Activated naive CD4-positive, alpha-beta T cell treated with anti-CD3 and anti-CD28 coated beads, Interleukin-2, amount 50 U/mL, for 24 hours (primary cell): Measurements from ENCODE around the gene LIX1L.

Experiments used
- H3K27ac Mint-ChIP-seq: one replicate; pipeline ENCODE4 v1.8.0; 2021; ENCODE audit warnings: mild to moderate bottlenecking, mixed read lengths
- H3K27me3 Mint-ChIP-seq: one replicate; pipeline ENCODE4 v1.8.0; 2021; ENCODE audit warnings: mixed read lengths
- H3K36me3 Mint-ChIP-seq: one replicate; pipeline ENCODE4 v1.8.0; 2021; ENCODE audit warnings: mixed read lengths
- H3K4me1 Mint-ChIP-seq: one replicate; pipeline ENCODE4 v1.8.0; 2021; ENCODE audit warnings: mixed read lengths
- H3K4me3 Mint-ChIP-seq: one replicate; pipeline ENCODE4 v1.8.0; 2021; ENCODE audit warnings: mild to moderate bottlenecking, mixed read lengths
- H3K9me3 Mint-ChIP-seq: one replicate; pipeline ENCODE4 v1.8.0; 2021; ENCODE audit warnings: mixed read lengths

LIX1L gene

GRCh38 chr1:145885738-145886287, 72.0 kb downstream of the LIX1L start, which contains the start of gene ANKRD35:
ANKRD35 (minus strand) TSS chr1:145885866; CDS start chr1:145885758, 108 bp downstream.
- Mint-ChIP-seq H3K4me1 (peaks cover 13% of the 10 kb centered on the region), H3K9me3 (no peaks in the 10 kb centered on the region), H3K4me3 (peak within 1 kb of the TSS; percentile 80), H3K27ac (no peak within 1 kb of the TSS), H3K27me3 (peaks cover 13% of the 10 kb centered on the region), H3K36me3 (no peaks in the 10 kb centered on the region)

GRCh38 chr1:145884675-145885074, 73.1 kb downstream of the LIX1L start:
- H3K27ac Mint-ChIP-seq = no peak overlapping the region

More at GRCh38 chr1:145884675-145885074, 73.1 kb downstream of the LIX1L start:
- H3K4me3 Mint-ChIP-seq = peak overlapping the region; percentile 80
- H3K9me3 Mint-ChIP-seq = no peaks in the 10 kb centered on the region
- H3K36me3 Mint-ChIP-seq = no peaks in the 10 kb centered on the region
- H3K27me3 Mint-ChIP-seq = peaks cover 13% of the 10 kb centered on the region
- peaks cover 13% of the 10 kb centered on the region for H3K4me1 Mint-ChIP-seq
